Prostate gland (tissue), 2 donors: Measurements from ENCODE around the gene R3HDM2.

Experiments
- POLR2AphosphoS5 ChIP-seq: sonication (generic); formaldehyde crosslinking; IDR thresholded peaks from one replicate; pipeline ENCODE4 v1.6.1; 2017; ENCODE audit warnings: antibody characterized with exemption
- TF ChIP-seq, protein P1 (sequence below), 4 experiments: fragments of 200-600 bp in 2 of 4; fragments of 450-650 bp in 2 of 4; sonication (generic) in 2 of 4; IDR thresholded peaks; 1 replicate in 3 of 4; 2 replicates in 1 of 4; pipeline ENCODE4 v1.5.1; 2016 to 2019; ENCODE audit warnings: antibody characterized with exemption in 4 of 4, mild to moderate bottlenecking in 2 of 4, moderate library complexity in 2 of 4

DNA sequence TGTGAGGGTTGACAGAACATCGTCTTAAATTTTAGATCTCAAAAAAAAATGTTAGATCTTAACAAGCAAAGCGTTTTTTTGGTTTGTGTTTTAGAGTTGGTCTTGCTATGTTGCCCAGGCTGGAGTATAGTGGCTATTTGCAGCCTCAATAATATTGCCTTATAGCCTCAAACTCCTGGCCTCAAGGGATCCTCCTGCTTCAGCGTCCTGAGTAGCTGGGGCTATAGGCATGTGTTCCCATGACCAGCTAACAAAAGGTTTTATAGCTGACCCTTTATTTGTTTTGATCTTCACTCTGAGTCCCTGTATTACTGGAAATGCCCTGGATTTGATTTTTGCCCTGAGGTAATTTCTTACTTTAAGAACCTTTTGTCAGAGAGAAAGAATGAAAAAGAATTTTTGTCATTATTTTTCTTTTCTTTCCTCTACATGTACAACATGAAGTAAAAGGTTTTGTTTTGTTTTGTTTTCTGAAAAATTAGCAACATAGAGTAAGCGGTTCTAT lies 9.0 kb upstream of the R3HDM2 start:
- TF ChIP-seq, protein P1, sequence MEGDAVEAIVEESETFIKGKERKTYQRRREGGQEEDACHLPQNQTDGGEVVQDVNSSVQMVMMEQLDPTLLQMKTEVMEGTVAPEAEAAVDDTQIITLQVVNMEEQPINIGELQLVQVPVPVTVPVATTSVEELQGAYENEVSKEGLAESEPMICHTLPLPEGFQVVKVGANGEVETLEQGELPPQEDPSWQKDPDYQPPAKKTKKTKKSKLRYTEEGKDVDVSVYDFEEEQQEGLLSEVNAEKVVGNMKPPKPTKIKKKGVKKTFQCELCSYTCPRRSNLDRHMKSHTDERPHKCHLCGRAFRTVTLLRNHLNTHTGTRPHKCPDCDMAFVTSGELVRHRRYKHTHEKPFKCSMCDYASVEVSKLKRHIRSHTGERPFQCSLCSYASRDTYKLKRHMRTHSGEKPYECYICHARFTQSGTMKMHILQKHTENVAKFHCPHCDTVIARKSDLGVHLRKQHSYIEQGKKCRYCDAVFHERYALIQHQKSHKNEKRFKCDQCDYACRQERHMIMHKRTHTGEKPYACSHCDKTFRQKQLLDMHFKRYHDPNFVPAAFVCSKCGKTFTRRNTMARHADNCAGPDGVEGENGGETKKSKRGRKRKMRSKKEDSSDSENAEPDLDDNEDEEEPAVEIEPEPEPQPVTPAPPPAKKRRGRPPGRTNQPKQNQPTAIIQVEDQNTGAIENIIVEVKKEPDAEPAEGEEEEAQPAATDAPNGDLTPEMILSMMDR (IDR thresholded peaks at IDR 0.05): no peak
- no peak for TF ChIP-seq POLR2AphosphoS5
